Liver (tissue), 9 donors: ENCODE measurements around the gene BICRA. TPM values are rescaled to one million over a fixed set of nuclear protein-coding genes. Genes with fewer than 3 reads are reported as not detected.

Source experiments
- DNase-seq: peaks from one replicate; pipeline ENCODE4 v3.0.0-alpha.2; 2017; ENCODE audit warnings: low spot score
- H3K27ac ChIP-seq, 2 donors: one replicate each; pipeline ENCODE4 v1.7.0; 2013; ENCODE audit warnings: inconsistent platforms in 2 of 2, low read length in 2 of 2, control low read depth in 1 of 2, low read depth in 1 of 2, mild to moderate bottlenecking in 1 of 2
- H3K27me3 ChIP-seq, 4 donors: one replicate each; pipeline versions ENCODE4 v1.6.1 to v1.7.0; 2013; ENCODE audit warnings: low read length in 3 of 4, inconsistent platforms in 1 of 4, mild to moderate bottlenecking in 1 of 4, moderate library complexity in 1 of 4; ENCODE audit not compliant: control insufficient read depth in 4 of 4, insufficient read depth in 4 of 4
- H3K36me3 ChIP-seq, 4 donors: one replicate each; pipeline versions ENCODE4 v1.6.1 to v1.7.0; 2013; ENCODE audit warnings: low read length in 3 of 4, mild to moderate bottlenecking in 3 of 4, low read depth in 1 of 4, moderate library complexity in 1 of 4; ENCODE audit not compliant: control insufficient read depth in 4 of 4, insufficient read depth in 3 of 4
- H3K4me1 ChIP-seq, 4 donors: one replicate each; pipeline versions ENCODE4 v1.6.1 to v1.7.0; 2013; ENCODE audit warnings: low read length in 3 of 4, mild to moderate bottlenecking in 3 of 4, moderate library complexity in 1 of 4; ENCODE audit not compliant: control insufficient read depth in 4 of 4, insufficient read depth in 4 of 4
- H3K4me3 ChIP-seq, 3 donors: one replicate each; pipeline versions ENCODE4 v1.6.1 to v1.7.0; 2013; ENCODE audit warnings: low read length in 3 of 3, control low read depth in 1 of 3, low read depth in 1 of 3, mild to moderate bottlenecking in 1 of 3
- H3K9ac ChIP-seq, 2 donors: one replicate each; pipeline ENCODE4 v1.7.0; 2013; ENCODE audit warnings: low read length in 2 of 2, mild to moderate bottlenecking in 2 of 2, moderate library complexity in 2 of 2, control low read depth in 1 of 2, low read depth in 1 of 2
- H3K9me3 ChIP-seq, 4 donors: one replicate each; pipeline versions ENCODE4 v1.6.1 to v1.7.0; 2013; ENCODE audit warnings: low read length in 3 of 4; ENCODE audit not compliant: control insufficient read depth in 4 of 4
- FOXA1 ChIP-seq: IDR thresholded peaks from 2 replicates; pipeline ENCODE4 v1.6.1; 2016; ENCODE audit warnings: antibody characterized with exemption
- FOXA2 ChIP-seq: IDR thresholded peaks from 2 replicates; pipeline ENCODE4 v1.6.1; 2016; ENCODE audit warnings: antibody characterized with exemption
- GABPA ChIP-seq, 2 donors: IDR thresholded peaks in 1 of 2; conservative IDR thresholded peaks in 1 of 2; 2 replicates each; pipeline ENCODE4 v1.6.1; 2016; ENCODE audit warnings: antibody characterized with exemption in 2 of 2, mild to moderate bottlenecking in 1 of 2, moderate library complexity in 1 of 2
- HNF4A ChIP-seq, 2 donors: conservative IDR thresholded peaks; 2 replicates each; pipeline ENCODE4 v1.6.1; 2016; ENCODE audit warnings: antibody characterized with exemption in 2 of 2, mild to moderate bottlenecking in 2 of 2
- HNF4G ChIP-seq: IDR thresholded peaks from 2 replicates; pipeline ENCODE4 v1.6.1; 2016; ENCODE audit warnings: antibody characterized with exemption
- NR2F2 ChIP-seq: IDR thresholded peaks from 2 replicates; pipeline ENCODE4 v1.6.1; 2016; ENCODE audit warnings: antibody characterized with exemption
- RAD21 ChIP-seq, 2 donors: IDR thresholded peaks; 2 replicates each; pipeline ENCODE4 v1.6.1; 2016; ENCODE audit warnings: antibody characterized with exemption in 2 of 2, mild to moderate bottlenecking in 2 of 2
- RXRA ChIP-seq, 2 donors: IDR thresholded peaks; 2 replicates each; pipeline ENCODE4 v1.6.1; 2017 to 2018; ENCODE audit warnings: antibody characterized with exemption in 2 of 2, mild to moderate bottlenecking in 1 of 2
- SP1 ChIP-seq: IDR thresholded peaks from 2 replicates; pipeline ENCODE4 v1.6.1; 2018; ENCODE audit warnings: antibody characterized with exemption, mild to moderate bottlenecking
- TAF1 ChIP-seq: conservative IDR thresholded peaks from 2 replicates; pipeline ENCODE4 v1.6.1; 2016; ENCODE audit warnings: antibody characterized with exemption, mild to moderate bottlenecking
- YY1 ChIP-seq: IDR thresholded peaks from 2 replicates; pipeline ENCODE4 v1.6.1; 2016; ENCODE audit warnings: antibody characterized with exemption, mild to moderate bottlenecking
- WGBS: extraction: QIAGEN DNeasy Blood & Tissue Kit; methylation state at CpG from one replicate; pipeline ENCODE4 v1.1.7; 2013; 5-methylcytosine and 5-hydroxymethylcytosine counted together
- polyA plus RNA-seq, 2 donors: library from polyadenylated mRNA; stranded (reverse) in 1 of 2; unstranded in 1 of 2; fragments of 200-250 nt in 1 of 2; fragments of >200 nt in 1 of 2; fragmentation: Nextera tagmentation in 1 of 2; extraction: Ambion mirVana in 1 of 2; gene quantifications; one replicate each; pipeline versions ENCODE4 v1.2.1 to v1.2.3, GENCODE V29; 2013 to 2015
- total RNA-seq, 2 donors: library from RNA; depleted of rRNA; stranded (reverse); fragments of >200 nt; gene quantifications; one replicate each; pipeline ENCODE4 v1.2.3, GENCODE V29; 2014
- TF ChIP-seq, protein P1 (sequence below): IDR thresholded peaks from 2 replicates; pipeline ENCODE4 v1.6.1; 2016; ENCODE audit warnings: antibody characterized with exemption
- TF ChIP-seq, protein P2 (sequence below): IDR thresholded peaks from 2 replicates; pipeline ENCODE4 v1.6.1; 2016; ENCODE audit warnings: antibody characterized with exemption
- TF ChIP-seq, protein P3 (sequence below): fragments of 150-350 bp; IDR thresholded peaks from 2 replicates; pipeline ENCODE4 v1.5.1; 2017; ENCODE audit warnings: improper control_type of control experiment, low read depth, low read length; ENCODE audit not compliant: missing input control
- TF ChIP-seq, protein P4 (sequence below): IDR thresholded peaks from 2 replicates; pipeline ENCODE4 v1.6.1; 2016; ENCODE audit warnings: antibody characterized with exemption, mild to moderate bottlenecking
- TF ChIP-seq, protein P5 (sequence below): IDR thresholded peaks from 2 replicates; pipeline ENCODE4 v1.6.1; 2016; ENCODE audit warnings: antibody characterized with exemption
- donor health status: healthy.
- donor health status: healthy.
- donor health status: healthy.
- donor health status: healthy.
- donor health status: healthy.

BICRA gene
- total and polyA plus RNA-seq, 4 donors = 0.63 to 8.9 (median 3.0) TPM

DNA sequence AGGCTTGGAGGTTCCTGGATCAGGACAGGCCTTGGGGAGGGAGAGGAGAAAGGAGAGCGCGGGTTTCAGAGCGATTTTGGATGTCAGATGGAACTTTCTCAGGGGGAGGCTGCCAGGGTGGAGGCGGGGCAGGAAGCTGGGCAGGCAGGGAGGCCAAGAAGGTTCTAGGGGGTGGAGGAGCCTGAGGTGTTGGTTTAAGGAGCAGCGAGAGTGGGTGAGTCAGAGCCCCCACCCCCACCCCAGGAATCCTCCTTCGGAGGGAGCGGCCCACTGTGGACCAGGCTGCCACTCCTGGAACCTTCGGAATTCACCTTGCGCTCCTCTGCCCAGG is 120.5 kb downstream of the BICRA start:
- no peaks in the 10 kb centered on the region for H3K9me3 ChIP-seq
- no peak for DNase-seq
- 19% methylated on average over 9 of the region's 9 CpGs for whole genome bisulfite sequencing
- TF ChIP-seq SP1 (no peak), FOXA1 (no peak), TAF1 (no peak), HNF4G (no peak), FOXA2 (no peak), YY1 (no peak), RXRA (IDR thresholded peaks at IDR 0.05) (no peak)
- TF ChIP-seq, protein P1, sequence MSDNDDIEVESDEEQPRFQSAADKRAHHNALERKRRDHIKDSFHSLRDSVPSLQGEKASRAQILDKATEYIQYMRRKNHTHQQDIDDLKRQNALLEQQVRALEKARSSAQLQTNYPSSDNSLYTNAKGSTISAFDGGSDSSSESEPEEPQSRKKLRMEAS = no peak
- peak overlapping the region; percentile 28 to 46 for H3K27ac ChIP-seq
- no peak overlapping the region for H3K9ac ChIP-seq
- H3K27me3 ChIP-seq = peaks cover 0 to 4% (median 1%) of the 10 kb centered on the region in 4 donors
- peaks cover 0 to 9% (median 5%) of the 10 kb centered on the region in 4 donors for H3K4me1 ChIP-seq
- no peaks in the 10 kb centered on the region for H3K36me3 ChIP-seq
- H3K4me3 ChIP-seq = no peak overlapping the region

DNA sequence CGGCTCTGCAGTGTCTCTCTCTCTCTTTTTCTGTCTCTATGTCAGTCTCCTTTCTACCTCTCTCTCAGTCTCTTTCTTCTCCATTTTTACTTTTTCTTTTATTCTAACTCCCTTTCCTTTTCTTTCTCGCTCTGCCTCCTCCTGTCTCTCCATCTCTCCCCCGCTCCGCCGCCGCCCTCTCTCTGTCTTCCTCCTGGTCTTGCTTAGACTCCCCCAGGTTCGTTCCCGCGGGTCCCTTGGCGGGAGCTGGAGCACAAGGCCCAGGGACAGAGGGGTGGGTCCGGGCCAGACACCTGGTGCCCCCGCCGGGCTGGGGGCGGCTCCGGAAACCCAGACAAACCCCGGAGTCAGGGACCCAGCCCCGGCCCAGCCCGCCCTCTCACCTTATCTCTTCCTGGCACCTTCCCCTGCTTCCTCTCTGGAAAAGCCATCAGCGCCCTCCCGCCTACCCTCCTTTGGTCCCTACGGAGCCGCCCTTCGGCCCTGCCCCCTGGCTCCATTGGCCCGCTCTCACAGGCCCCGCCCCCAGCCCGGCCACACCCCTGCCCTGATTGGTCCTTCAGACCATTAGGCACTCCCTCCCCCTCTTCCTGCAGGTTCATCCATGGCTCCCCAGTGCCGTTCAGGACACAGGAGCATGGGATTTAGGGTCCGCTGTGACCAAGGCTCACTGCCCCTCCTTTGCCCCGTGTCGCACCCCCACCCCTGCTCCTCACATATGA is 121.0 kb downstream of the BICRA start:
- Histone ChIP-seq H3K4me1 (peaks cover 0 to 9% (median 5%) of the 10 kb centered on the region in 4 donors), H3K27me3 (peaks cover 0 to 4% (median 1%) of the 10 kb centered on the region in 4 donors), H3K9me3 (no peaks in the 10 kb centered on the region), H3K9ac (no peak overlapping the region), H3K36me3 (no peaks in the 10 kb centered on the region), H3K4me3 (peak overlapping the region in 1 of 3 donors; percentile 4), H3K27ac (peak overlapping the region in 1 of 2 donors; percentile 7)
- WGBS = 20% methylated on average over 30 of the region's 30 CpGs
- peak; percentile 69 for TF ChIP-seq NR2F2
- TF ChIP-seq, protein P2, sequence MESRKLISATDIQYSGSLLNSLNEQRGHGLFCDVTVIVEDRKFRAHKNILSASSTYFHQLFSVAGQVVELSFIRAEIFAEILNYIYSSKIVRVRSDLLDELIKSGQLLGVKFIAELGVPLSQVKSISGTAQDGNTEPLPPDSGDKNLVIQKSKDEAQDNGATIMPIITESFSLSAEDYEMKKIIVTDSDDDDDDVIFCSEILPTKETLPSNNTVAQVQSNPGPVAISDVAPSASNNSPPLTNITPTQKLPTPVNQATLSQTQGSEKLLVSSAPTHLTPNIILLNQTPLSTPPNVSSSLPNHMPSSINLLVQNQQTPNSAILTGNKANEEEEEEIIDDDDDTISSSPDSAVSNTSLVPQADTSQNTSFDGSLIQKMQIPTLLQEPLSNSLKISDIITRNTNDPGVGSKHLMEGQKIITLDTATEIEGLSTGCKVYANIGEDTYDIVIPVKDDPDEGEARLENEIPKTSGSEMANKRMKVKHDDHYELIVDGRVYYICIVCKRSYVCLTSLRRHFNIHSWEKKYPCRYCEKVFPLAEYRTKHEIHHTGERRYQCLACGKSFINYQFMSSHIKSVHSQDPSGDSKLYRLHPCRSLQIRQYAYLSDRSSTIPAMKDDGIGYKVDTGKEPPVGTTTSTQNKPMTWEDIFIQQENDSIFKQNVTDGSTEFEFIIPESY = no peak
- DNase-seq = peak; percentile 53

DNA sequence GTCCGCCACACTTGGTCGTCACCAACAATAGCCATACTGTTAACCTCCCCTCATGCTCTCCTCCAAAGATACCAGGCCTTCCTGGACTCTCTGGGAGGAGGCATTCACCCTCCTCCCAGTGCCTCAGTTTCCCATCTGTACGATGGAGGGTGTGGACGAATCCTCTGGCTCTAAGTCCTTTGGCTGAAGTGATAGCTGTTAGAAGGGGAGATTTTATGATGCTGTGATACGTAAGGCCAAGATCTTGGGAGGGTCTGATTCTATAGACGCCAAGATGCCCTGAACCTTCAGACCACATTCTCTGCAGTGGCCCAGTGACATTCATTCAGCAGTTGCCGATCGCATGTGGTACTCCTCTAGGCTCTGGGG is 121.6 kb downstream of the BICRA start:
- Histone ChIP-seq H3K36me3 (no peaks in the 10 kb centered on the region), H3K4me1 (peaks cover 0 to 9% (median 5%) of the 10 kb centered on the region in 4 donors), H3K27ac (no peak overlapping the region), H3K4me3 (no peak overlapping the region), H3K9me3 (no peaks in the 10 kb centered on the region), H3K9ac (no peak overlapping the region), H3K27me3 (peaks cover 0 to 4% (median 1%) of the 10 kb centered on the region in 4 donors)
- DNase-seq = no peak
- WGBS = 88% methylated on average over 8 of the region's 8 CpGs
- TF ChIP-seq, protein P3, sequence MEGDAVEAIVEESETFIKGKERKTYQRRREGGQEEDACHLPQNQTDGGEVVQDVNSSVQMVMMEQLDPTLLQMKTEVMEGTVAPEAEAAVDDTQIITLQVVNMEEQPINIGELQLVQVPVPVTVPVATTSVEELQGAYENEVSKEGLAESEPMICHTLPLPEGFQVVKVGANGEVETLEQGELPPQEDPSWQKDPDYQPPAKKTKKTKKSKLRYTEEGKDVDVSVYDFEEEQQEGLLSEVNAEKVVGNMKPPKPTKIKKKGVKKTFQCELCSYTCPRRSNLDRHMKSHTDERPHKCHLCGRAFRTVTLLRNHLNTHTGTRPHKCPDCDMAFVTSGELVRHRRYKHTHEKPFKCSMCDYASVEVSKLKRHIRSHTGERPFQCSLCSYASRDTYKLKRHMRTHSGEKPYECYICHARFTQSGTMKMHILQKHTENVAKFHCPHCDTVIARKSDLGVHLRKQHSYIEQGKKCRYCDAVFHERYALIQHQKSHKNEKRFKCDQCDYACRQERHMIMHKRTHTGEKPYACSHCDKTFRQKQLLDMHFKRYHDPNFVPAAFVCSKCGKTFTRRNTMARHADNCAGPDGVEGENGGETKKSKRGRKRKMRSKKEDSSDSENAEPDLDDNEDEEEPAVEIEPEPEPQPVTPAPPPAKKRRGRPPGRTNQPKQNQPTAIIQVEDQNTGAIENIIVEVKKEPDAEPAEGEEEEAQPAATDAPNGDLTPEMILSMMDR = no peak
- TF ChIP-seq, protein P4, sequence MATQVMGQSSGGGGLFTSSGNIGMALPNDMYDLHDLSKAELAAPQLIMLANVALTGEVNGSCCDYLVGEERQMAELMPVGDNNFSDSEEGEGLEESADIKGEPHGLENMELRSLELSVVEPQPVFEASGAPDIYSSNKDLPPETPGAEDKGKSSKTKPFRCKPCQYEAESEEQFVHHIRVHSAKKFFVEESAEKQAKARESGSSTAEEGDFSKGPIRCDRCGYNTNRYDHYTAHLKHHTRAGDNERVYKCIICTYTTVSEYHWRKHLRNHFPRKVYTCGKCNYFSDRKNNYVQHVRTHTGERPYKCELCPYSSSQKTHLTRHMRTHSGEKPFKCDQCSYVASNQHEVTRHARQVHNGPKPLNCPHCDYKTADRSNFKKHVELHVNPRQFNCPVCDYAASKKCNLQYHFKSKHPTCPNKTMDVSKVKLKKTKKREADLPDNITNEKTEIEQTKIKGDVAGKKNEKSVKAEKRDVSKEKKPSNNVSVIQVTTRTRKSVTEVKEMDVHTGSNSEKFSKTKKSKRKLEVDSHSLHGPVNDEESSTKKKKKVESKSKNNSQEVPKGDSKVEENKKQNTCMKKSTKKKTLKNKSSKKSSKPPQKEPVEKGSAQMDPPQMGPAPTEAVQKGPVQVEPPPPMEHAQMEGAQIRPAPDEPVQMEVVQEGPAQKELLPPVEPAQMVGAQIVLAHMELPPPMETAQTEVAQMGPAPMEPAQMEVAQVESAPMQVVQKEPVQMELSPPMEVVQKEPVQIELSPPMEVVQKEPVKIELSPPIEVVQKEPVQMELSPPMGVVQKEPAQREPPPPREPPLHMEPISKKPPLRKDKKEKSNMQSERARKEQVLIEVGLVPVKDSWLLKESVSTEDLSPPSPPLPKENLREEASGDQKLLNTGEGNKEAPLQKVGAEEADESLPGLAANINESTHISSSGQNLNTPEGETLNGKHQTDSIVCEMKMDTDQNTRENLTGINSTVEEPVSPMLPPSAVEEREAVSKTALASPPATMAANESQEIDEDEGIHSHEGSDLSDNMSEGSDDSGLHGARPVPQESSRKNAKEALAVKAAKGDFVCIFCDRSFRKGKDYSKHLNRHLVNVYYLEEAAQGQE = no peak
- no peak for TF ChIP-seq TAF1
- no peak for TF ChIP-seq GABPA (IDR thresholded peaks at IDR 0.05 in 1 of 2, conservative IDR thresholded peaks at IDR 0.05 in 1 of 2)
- TF ChIP-seq, protein P1 = no peak
- no peak for TF ChIP-seq NR2F2
- TF ChIP-seq, protein P5, sequence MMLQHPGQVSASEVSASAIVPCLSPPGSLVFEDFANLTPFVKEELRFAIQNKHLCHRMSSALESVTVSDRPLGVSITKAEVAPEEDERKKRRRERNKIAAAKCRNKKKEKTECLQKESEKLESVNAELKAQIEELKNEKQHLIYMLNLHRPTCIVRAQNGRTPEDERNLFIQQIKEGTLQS = no peak
- no peak for TF ChIP-seq HNF4A (conservative IDR thresholded peaks at IDR 0.05)
- TF ChIP-seq RAD21 (IDR thresholded peaks at IDR 0.05) = no peak
- TF ChIP-seq FOXA2 = no peak
- TF ChIP-seq, protein P2 = no peak
